PFSK-1 (cell line): ENCODE data around the gene SNX3.

ENCODE experiments used
- FOXP2 ChIP-seq: optimal IDR thresholded peaks from 2 replicates; pipeline ENCODE3; 2011; ENCODE audit warnings: borderline replicate concordance, control low read depth, inconsistent platforms; ENCODE audit not compliant: insufficient read depth; ENCODE audit errors: extremely low read length, extremely low read depth
- POLR2AphosphoS5 ChIP-seq: IDR thresholded peaks from 2 replicates; pipeline ENCODE4 v1.6.1; 2012; ENCODE audit warnings: low read depth, mild to moderate bottlenecking, control low read depth, low read length, moderate library complexity
- REST ChIP-seq, 2 experiments: IDR thresholded peaks; 2 replicates each; pipeline versions ENCODE4 v1.6.1 to v1.8.0; 2011 to 2012; ENCODE audit warnings: low read depth in 2 of 2, low read length in 2 of 2, control low read depth in 1 of 2, inconsistent platforms in 1 of 2, mild to moderate bottlenecking in 1 of 2, moderate library complexity in 1 of 2; ENCODE audit not compliant: insufficient read depth in 1 of 2
- SIN3A ChIP-seq: IDR thresholded peaks from 2 replicates; pipeline ENCODE4 v1.6.1; 2012; ENCODE audit warnings: mild to moderate bottlenecking, low read length, moderate library complexity, borderline replicate concordance; ENCODE audit not compliant: insufficient read depth
- TAF1 ChIP-seq: IDR thresholded peaks from 2 replicates; pipeline ENCODE4 v1.6.1; 2012; ENCODE audit warnings: low read length, control low read depth, borderline replicate concordance; ENCODE audit not compliant: insufficient read depth

Gene SNX3

GRCh38 chr6:108171291-108171917 lies 89.4 kb downstream of the SNX3 start:
- TF ChIP-seq FOXP2 (no peak), POLR2AphosphoS5 (no peak), SIN3A (no peak), TAF1 (no peak), REST (IDR thresholded peaks at IDR 0.05; ENCODE audit: insufficient read depth in 1 of 2, low read depth in 2 of 2, low read length in 2 of 2) (no peak)

GRCh38 chr6:108170332-108171290 lies 90.2 kb downstream of the SNX3 start:
- TF ChIP-seq FOXP2 (no peak), SIN3A (no peak), TAF1 (no peak), POLR2AphosphoS5 (no peak), REST (IDR thresholded peaks at IDR 0.05; ENCODE audit: insufficient read depth in 1 of 2, low read depth in 2 of 2, low read length in 2 of 2) (no peak)

- TF ChIP-seq REST (IDR thresholded peaks at IDR 0.05; ENCODE audit: insufficient read depth in 1 of 2, low read depth in 2 of 2, low read length in 2 of 2) (no peak), POLR2AphosphoS5 (no peak), FOXP2 (no peak), SIN3A (no peak), TAF1 (no peak)
These were observed 91.1 kb downstream of the SNX3 start for GRCh38 chr6:108169464-108170331.

GRCh38 chr6:108168501-108169463 lies 92.1 kb downstream of the SNX3 start:
- TF ChIP-seq REST (IDR thresholded peaks at IDR 0.05; ENCODE audit: insufficient read depth in 1 of 2, low read depth in 2 of 2, low read length in 2 of 2) (no peak), TAF1 (no peak), POLR2AphosphoS5 (no peak), SIN3A (no peak), FOXP2 (no peak)
